NCI-H510A treated with DMSO at 0.1 percent for 48 hours (cell line): Measurements from ENCODE around the gene PREP.

Source experiments
- DNase-seq: peaks from one replicate; lab custom pipeline; 2025; lab: John Stamatoyannopoulos, UW

Gene PREP

GRCh38 chr6:105397987-105398386 lies 4.9 kb downstream of the PREP start:
- DNase-seq = no peak

GRCh38 chr6:105391705-105392104 lies 11.2 kb downstream of the PREP start:
- no peak for DNase-seq

GRCh38 chr6:105389543-105389942 lies 13.3 kb downstream of the PREP start:
- no peak for DNase-seq

DNA sequence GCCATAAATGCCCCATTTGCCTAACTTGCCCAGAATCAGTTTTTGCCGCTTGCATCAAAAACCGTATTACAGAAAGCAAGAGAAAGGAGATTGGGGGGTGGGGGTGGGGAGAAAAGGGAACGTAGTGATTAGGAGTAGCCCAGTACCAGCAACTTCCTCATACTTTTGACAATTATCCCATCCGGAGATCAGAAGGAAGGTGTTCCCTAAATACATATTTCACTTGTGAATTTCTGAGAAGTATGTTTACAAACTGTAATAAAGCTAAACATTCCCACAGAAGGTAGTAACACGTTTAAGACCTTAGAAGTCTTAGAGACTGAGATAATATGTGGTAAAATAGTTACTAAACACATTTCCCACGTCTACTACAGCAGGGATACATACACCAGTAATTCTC lies 14.5 kb downstream of the PREP start:
- no peak for DNase-seq

- DNase-seq = no peak
Observed at GRCh38 chr6:105384004-105384403, 18.9 kb downstream of the PREP start.

DNA sequence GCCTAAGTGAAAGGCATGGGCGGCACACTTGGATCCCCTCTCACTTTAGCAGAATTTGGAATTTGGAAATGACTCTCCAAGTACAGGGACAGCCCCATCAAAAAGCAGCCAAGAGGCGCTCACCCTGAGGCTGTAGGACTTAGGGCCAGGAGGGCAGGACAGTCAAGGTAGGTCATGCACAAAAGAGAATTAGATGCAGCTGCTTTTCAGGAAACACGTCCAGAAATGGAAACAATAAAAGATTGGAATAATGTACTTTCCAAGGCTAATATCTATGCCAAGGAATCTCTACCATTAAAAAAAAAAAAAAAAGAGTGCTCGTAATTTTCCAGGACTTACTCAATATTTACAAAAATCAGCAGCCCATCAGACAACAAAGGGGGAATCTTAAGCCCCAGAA lies 19.9 kb downstream of the PREP start:
- DNase-seq = no peak

DNA sequence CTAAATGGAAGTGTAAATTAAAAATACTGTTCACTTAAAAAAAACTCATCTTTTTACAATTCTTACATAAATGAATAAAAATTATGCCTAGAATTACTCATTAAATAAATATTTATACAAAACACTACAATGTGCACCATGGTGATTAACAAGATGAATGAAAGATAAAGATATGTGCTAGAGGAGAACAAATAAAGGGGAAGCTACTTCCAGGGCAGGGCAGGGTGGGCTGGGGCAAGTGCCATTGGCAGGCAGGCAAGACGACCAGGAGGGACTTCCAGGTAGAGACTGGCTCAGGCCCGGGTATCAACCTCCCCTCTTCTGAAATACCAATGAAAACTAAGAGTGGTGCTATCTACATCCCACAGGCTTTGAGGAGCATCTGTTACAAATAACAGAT lies 20.4 kb downstream of the PREP start:
- no peak for DNase-seq

- DNase-seq = no peak
Observed at GRCh38 chr6:105380634-105381033, 22.2 kb downstream of the PREP start.

GRCh38 chr6:105375797-105376196 lies 27.1 kb downstream of the PREP start:
- DNase-seq = no peak

GRCh38 chr6:105374010-105374420 lies 28.9 kb downstream of the PREP start:
- no peak for DNase-seq

- DNase-seq = no peak
Observed at GRCh38 chr6:105373481-105373880, 29.4 kb downstream of the PREP start.

- DNase-seq = no peak
Observed at GRCh38 chr6:105372849-105373182, 30.1 kb downstream of the PREP start.

DNA sequence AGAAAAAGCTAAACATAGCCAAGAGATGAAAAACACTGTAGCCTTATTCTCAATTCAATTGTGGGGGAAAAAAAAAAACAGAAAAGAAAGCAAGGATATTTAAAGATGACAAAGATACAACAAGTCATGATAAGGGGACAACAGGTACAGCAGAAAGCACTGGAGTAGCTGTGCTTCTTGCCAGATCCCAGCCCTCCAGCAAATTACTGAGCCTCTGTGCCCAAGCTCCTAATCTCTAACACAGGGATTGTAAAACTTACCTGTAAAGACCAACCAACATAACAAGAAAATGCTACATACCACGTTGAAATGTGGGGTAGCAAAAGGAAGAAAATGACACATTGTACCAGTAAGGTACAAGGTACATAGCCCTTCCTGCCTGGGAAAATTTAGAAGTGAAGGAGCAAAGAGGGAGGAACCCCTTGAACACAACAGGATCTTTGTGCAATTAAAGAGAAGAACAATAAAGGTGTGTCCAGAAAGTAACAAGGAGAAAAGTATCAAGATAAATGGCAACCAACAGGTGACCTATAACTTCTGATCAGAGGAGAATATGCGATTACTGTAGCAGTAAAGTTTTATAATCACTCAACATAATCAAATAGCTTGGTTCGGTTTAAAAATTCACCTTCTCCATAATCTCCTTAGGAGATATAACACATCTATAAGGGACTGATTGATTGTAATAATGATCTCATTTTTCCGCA lies 30.6 kb downstream of the PREP start:
- DNase-seq = no peak

DNA sequence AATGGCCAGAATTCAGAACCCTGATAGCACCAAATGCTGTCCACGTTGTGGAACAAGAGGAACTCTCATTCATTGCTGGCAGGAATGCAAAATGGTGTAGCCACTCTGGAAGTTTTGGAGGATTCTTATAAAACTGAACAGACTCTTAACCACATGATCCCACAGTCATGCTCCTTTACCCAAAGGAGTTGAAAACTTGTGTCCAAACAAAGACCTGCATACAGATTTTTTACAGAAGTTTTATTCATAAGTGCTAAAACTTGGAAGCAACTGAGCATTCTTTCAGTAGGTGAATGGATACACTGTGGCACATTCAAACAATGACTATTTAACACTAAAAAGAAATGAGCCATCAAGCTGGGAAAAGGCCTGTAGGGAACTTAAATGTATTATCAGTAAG lies 32.5 kb downstream of the PREP start:
- DNase-seq = no peak

DNA sequence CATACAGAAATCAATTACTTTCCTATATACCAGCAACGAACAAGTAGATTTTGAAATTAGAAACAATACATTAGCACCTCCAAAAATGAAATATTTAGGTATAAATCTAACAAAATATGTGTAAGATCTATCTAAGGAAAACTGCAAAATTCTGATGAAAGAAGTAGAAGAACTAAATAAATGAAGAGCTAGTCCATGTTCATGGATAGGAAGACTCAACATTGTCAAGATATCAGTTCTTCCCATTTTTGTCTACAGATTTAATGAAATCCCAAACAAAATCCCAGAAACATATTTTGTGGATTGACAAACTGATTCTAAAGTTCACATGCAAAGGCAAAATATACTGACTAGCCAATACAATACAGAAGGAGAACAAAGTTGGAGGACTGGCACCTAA lies 33.7 kb downstream of the PREP start:
- DNase-seq = no peak

DNA sequence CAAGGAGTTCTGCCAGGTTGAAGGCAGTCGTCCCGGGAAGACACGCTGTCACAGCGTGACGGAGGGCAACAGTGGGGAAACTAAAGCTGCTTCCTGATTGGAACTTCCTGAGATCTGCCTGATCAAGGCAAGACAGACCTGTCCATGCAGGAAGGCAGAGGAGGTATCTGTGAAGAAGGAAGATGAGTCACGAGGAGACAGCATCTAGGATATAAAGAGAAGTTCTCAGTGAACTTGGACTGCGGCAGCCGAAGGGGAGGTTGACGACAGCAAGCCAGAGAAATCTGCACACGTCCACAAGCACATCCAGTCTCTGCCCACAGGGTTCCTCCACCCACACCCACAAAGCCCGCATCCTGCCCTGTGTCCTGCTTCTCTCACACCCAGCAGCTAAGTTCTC lies 38.6 kb downstream of the PREP start:
- no peak for DNase-seq

DNA sequence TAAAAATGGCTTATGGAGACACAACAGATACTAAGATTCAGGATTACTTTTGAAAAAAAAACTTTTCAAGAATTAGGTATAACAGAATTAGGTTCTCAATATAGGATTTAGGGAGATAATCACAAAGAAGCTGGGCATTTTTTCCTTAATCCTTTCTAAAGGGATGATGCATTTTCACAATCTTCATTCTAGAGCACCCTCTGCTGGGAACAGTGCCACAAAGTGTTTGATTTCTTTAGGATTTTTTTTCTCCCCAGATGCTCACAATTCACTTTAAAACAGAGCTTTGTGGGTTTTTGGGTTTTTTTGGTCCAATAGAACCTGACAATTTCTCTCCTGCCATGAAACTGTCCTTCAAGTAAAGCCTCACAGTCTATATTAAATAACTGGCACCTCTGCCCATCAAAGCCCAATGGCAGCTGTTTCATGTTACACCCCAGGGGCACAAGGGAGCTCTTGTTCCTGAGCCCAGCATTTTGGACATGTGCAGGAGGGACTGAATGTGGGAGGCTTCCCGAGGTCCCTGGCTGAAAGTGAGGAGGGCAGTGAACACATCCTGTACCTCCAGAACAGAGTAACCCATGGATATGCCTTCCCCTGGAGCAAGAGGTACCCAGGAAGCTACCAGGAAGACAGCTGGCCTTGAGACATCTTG lies 39.7 kb downstream of the PREP start:
- no peak for DNase-seq

DNA sequence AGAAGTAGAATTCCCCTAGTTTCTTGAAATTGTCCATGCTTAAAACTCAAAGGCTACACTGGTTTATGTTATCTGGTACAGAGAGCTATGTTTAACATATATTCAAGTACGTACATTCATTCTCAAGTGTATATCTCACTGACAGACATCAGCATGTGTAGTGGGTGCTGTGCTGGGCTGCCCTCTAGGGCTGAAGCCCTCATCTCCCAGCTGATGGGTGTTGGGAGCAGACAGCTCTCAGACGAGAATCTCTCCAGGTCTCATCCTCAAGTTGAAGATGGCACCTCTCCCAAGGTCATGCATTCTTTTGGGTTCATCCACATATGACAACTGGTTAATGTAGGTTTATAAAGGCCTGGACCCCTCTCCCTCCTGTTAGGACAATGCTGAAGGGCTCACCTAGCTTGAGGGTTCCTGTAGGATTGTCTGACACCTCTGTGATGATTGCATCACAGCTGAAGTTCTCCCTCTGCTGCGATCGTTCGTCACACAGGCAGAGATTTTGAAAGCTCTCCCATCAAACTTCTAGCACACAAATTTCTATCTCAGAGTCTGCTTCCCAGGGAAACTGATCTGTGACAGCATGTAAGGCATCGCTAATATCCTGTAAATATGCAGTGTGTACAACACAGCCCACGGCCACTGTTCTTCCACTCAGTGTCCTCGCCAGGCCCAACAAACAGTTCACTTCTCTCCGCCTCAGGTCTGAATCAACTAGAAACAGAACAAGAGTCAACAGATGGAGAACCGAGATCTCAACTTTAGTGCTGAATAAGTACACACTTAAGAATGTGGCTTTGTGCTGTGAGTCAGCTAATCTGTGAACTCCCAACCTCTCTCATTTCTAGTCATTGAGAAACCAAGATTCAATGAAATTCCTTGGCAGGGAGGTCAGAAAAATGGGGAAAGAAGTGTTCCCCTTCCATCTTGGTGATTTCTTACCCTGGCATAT lies 43.2 kb downstream of the PREP start:
- DNase-seq = no peak

GRCh38 chr6:105357165-105357564 lies 45.7 kb downstream of the PREP start:
- DNase-seq = no peak

GRCh38 chr6:105352037-105352617 lies 50.8 kb downstream of the PREP start:
- no peak for DNase-seq

DNA sequence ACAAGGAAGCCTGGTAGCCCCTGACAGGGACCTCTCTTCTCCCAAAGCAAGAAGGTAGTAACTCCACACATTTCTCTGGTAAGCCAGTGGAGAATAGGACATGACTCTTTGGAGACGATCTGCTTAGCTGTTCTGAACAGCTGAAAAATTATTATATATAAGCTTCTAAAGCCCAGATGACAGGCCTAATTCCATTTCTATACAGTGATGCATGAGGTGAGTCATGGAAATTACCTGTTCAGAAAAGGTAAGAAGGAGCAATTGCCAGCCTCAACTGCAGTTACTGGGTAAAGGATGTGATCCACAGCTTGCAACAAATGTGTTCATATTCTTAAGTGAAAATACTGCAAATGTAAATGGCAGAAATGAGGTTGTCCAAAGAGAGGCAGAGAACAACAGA lies 54.0 kb downstream of the PREP start:
- DNase-seq = no peak

DNA sequence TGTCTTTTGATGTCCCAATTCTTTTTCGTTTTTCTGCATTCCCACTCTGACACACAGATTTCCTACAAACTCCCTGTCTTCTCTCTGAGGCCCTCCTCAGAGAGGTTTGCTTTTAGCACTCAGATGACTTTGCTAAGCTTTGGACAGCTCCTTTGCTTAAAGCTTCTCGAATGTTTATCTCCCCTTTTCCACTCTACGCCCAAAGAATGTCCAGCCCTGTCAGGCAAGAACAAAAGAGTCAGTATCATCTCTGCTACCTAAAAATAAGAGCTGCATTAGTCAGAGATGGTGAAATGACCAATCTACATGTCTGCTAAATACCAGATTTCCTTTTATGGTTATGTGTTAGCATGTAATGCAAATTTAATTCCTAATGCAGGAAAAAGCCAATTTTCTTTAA lies 56.8 kb downstream of the PREP start:
- no peak for DNase-seq

GRCh38 chr6:105345506-105345905 lies 57.4 kb downstream of the PREP start:
- no peak for DNase-seq
